GM23248 (cell line): ENCODE data around the gene PJVK. TPM values are rescaled to one million over a fixed set of nuclear protein-coding genes. Genes with fewer than 3 reads are reported as not detected.
A peak's percentile ranks its signal among the peaks of the same experiment; 100 is the strongest.

Experiments
- DNase-seq: peaks from one replicate; pipeline ENCODE4 v3.0.0-alpha.2; 2015
- H2AFZ ChIP-seq: fragments of 200-600 bp; sonication (generic); 2 replicates; pipeline ENCODE4 v1.6.1; 2016; ENCODE audit warnings: antibody characterized with exemption
- H3F3A ChIP-seq: fragments of 200-600 bp; sonication (generic); 2 replicates; pipeline ENCODE4 v1.6.1; 2016; ENCODE audit warnings: mild to moderate bottlenecking, antibody characterized with exemption, mixed run types; ENCODE audit not compliant: insufficient read depth
- H3K27ac ChIP-seq: fragments of 200-600 bp; sonication (generic); 2 replicates; pipeline ENCODE4 v1.5.1; 2016; ENCODE audit warnings: mild to moderate bottlenecking
- H3K27me3 ChIP-seq: fragments of 200-600 bp; sonication (generic); replicated peaks from 2 replicates; pipeline ENCODE4 v1.6.1; 2016; ENCODE audit warnings: mild to moderate bottlenecking; ENCODE audit not compliant: insufficient read depth
- H3K36me3 ChIP-seq: fragments of 200-600 bp; sonication (generic); 2 replicates; pipeline ENCODE4 v1.6.1; 2016; ENCODE audit warnings: low read depth, mild to moderate bottlenecking
- H3K4me1 ChIP-seq: fragments of 200-600 bp; sonication (generic); 2 replicates; pipeline ENCODE4 v1.6.1; 2016; ENCODE audit warnings: mild to moderate bottlenecking; ENCODE audit not compliant: insufficient read depth
- H3K4me2 ChIP-seq: fragments of 200-600 bp; sonication (generic); one replicate; pipeline ENCODE4 v1.6.1; 2016; ENCODE audit warnings: mild to moderate bottlenecking; ENCODE audit not compliant: unreplicated experiment
- H3K4me3 ChIP-seq: fragments of 200-600 bp; sonication (generic); 2 replicates; pipeline ENCODE4 v1.5.1; 2016; ENCODE audit warnings: mild to moderate bottlenecking
- H3K79me2 ChIP-seq: fragments of 200-600 bp; sonication (generic); 2 replicates; pipeline ENCODE4 v1.6.1; 2016; ENCODE audit warnings: mild to moderate bottlenecking; ENCODE audit not compliant: insufficient read depth
- H3K9ac ChIP-seq: fragments of 200-600 bp; sonication (generic); 2 replicates; pipeline ENCODE4 v1.6.1; 2016; ENCODE audit warnings: mild to moderate bottlenecking
- H3K9me2 ChIP-seq: fragments of 200-600 bp; sonication (generic); 2 replicates; pipeline ENCODE4 v1.6.1; 2016; ENCODE audit warnings: mixed run types, mild to moderate bottlenecking, moderate library complexity; ENCODE audit not compliant: insufficient read depth
- H3K9me3 ChIP-seq: fragments of 200-600 bp; sonication (generic); one replicate; pipeline ENCODE4 v1.6.1; 2017; ENCODE audit warnings: low read depth
- H4K20me1 ChIP-seq: fragments of 200-600 bp; sonication (generic); 2 replicates; pipeline ENCODE4 v1.6.0; 2016; ENCODE audit not compliant: insufficient read depth
- EZH2 ChIP-seq: fragments of 200-600 bp; sonication (generic); IDR thresholded peaks from 2 replicates; pipeline ENCODE4 v1.6.1; 2018; ENCODE audit warnings: antibody characterized with exemption, mild to moderate bottlenecking; ENCODE audit not compliant: insufficient read depth, poor library complexity, severe bottlenecking
- EZH2phosphoT487 ChIP-seq: fragments of 200-600 bp; sonication (generic); IDR thresholded peaks from 2 replicates; pipeline ENCODE4 v1.6.1; 2018; ENCODE audit warnings: antibody characterized with exemption, moderate library complexity, mild to moderate bottlenecking, low read depth; ENCODE audit not compliant: insufficient read depth
- WGBS, 2 experiments: methylation state at CpG; one replicate each; pipeline ENCODE4 v1.1.6; 2015 to 2017; ENCODE audit warnings: low lambda C conversion rate in 2 of 2, low coverage in 1 of 2; ENCODE audit errors: missing lambda C conversion rate in 2 of 2; 5-methylcytosine and 5-hydroxymethylcytosine counted together
- in situ Hi-C: fragments of 300-500 bp; cut with MboI; formaldehyde crosslinking; loops from 2 replicates; pipeline ENCODE4 v1.15.0; 2020
- polyA plus RNA-seq: library from polyadenylated mRNA; unstranded; fragments of >200 nt; fragmentation: Nextera tagmentation; extraction: Ambion mirVana; gene quantifications from 2 replicates; pipeline ENCODE4 v1.2.1, GENCODE V29; 2016
- total RNA-seq: library from RNA; depleted of rRNA; stranded (reverse); fragments of >200 nt; shearing (Covaris generic); gene quantifications from 2 replicates; pipeline ENCODE4 v1.2.3, GENCODE V29; 2014

The PJVK gene
- total and polyA plus RNA-seq, 2 experiments from 2014 or later, result 0.97 to 1.6 TPM

GRCh38 chr2:178425255-178425827 lies 25.8 kb upstream of the PJVK start:
- TF ChIP-seq EZH2 (no peak), EZH2phosphoT487 (no peak)
- Histone ChIP-seq H3K27ac (no peak overlapping the region), H3K9ac (no peak overlapping the region), H3K27me3 (no peaks in the 10 kb centered on the region), H3K79me2 (peaks cover 14% of the 10 kb centered on the region; the same call in 1 of the 2 replicates), H3F3A (peaks cover 4% of the 10 kb centered on the region; the same call in 1 of the 2 replicates), H4K20me1 (no peaks in the 10 kb centered on the region), H3K4me3 (no peak overlapping the region), H3K4me1 (no peaks in the 10 kb centered on the region), H3K9me2 (no peaks in the 10 kb centered on the region), H2AFZ (no peak overlapping the region), H3K4me2 (no peak overlapping the region), H3K36me3 (peaks cover 10% of the 10 kb centered on the region; the same call in 1 of the 2 replicates), H3K9me3 (no peaks in the 10 kb centered on the region)
- in situ Hi-C loops, result no loop called here
- no peak for DNase-seq
- WGBS, 2 experiments, result 94 to 98% methylated on average over 4 of the region's 4 CpGs

GRCh38 chr2:178426388-178426787 lies 24.8 kb upstream of the PJVK start:
- Histone ChIP-seq H3K79me2 (peaks cover 14% of the 10 kb centered on the region; the same call in 1 of the 2 replicates), H3F3A (peaks cover 8% of the 10 kb centered on the region; the same call in 1 of the 2 replicates), H3K9ac (no peak overlapping the region), H3K4me2 (no peak overlapping the region), H2AFZ (no peak overlapping the region), H3K9me2 (no peaks in the 10 kb centered on the region), H3K9me3 (no peaks in the 10 kb centered on the region), H3K27me3 (no peaks in the 10 kb centered on the region), H3K27ac (no peak overlapping the region), H3K4me3 (no peak overlapping the region), H3K36me3 (peaks cover 15% of the 10 kb centered on the region; the same call in 1 of the 2 replicates), H4K20me1 (no peaks in the 10 kb centered on the region), H3K4me1 (no peaks in the 10 kb centered on the region)
- in situ Hi-C loops, result no loop called here
- TF ChIP-seq EZH2, result no peak
- TF ChIP-seq EZH2phosphoT487, result no peak
- WGBS, 2 experiments, result 73 to 80% methylated on average over 3 of the region's 3 CpGs
- DNase-seq, result peak; percentile 13

GRCh38 chr2:178427458-178427857 lies 23.7 kb upstream of the PJVK start:
- H3K27me3 ChIP-seq, result no peaks in the 10 kb centered on the region
- H3K9me2 ChIP-seq, result no peaks in the 10 kb centered on the region
- no peak for TF ChIP-seq EZH2
- TF ChIP-seq EZH2phosphoT487, result no peak
- no peaks in the 10 kb centered on the region for H3K9me3 ChIP-seq
- peaks cover 14% of the 10 kb centered on the region; the same call in 1 of the 2 replicates for H3K79me2 ChIP-seq
- H3K4me2 ChIP-seq, result no peak overlapping the region
- WGBS, 2 experiments, result 95 to 97% methylated on average over 2 of the region's 2 CpGs
- DNase-seq, result no peak
- no peaks in the 10 kb centered on the region for H3K4me1 ChIP-seq
- no peak overlapping the region for H2AFZ ChIP-seq
- H3K9ac ChIP-seq, result no peak overlapping the region
- H3K4me3 ChIP-seq, result no peak overlapping the region
- no peaks in the 10 kb centered on the region for H4K20me1 ChIP-seq
- in situ Hi-C loops, result no loop called here
- H3K36me3 ChIP-seq, result peaks cover 25% of the 10 kb centered on the region; the same call in 1 of the 2 replicates
- H3F3A ChIP-seq, result peaks cover 8% of the 10 kb centered on the region; the same call in 1 of the 2 replicates
- H3K27ac ChIP-seq, result no peak overlapping the region

- TF ChIP-seq EZH2, result no peak
- TF ChIP-seq EZH2phosphoT487, result no peak
- peaks cover 32% of the 10 kb centered on the region for H3K36me3 ChIP-seq
- H3K9ac ChIP-seq, result no peak overlapping the region
- no peaks in the 10 kb centered on the region for H3K4me1 ChIP-seq
- peaks cover 8% of the 10 kb centered on the region; the same call in 1 of the 2 replicates for H3F3A ChIP-seq
- no peak overlapping the region for H3K4me2 ChIP-seq
- H3K79me2 ChIP-seq, result peaks cover 14% of the 10 kb centered on the region; the same call in 1 of the 2 replicates
- H3K4me3 ChIP-seq, result no peak overlapping the region
- no peak overlapping the region for H3K27ac ChIP-seq
- no peak for DNase-seq
- no peaks in the 10 kb centered on the region for H3K9me2 ChIP-seq
- no peaks in the 10 kb centered on the region for H4K20me1 ChIP-seq
- in situ Hi-C loops, result no loop called here
- no peak overlapping the region for H2AFZ ChIP-seq
- 100% methylated on average over 1 of the region's 1 CpG for WGBS, 2 experiments
- H3K9me3 ChIP-seq, result no peaks in the 10 kb centered on the region
- H3K27me3 ChIP-seq, result no peaks in the 10 kb centered on the region
These were observed 22.8 kb upstream of the PJVK start for GRCh38 chr2:178428396-178428806.

GRCh38 chr2:178429336-178429735 lies 21.8 kb upstream of the PJVK start:
- DNase-seq, result no peak
- H4K20me1 ChIP-seq, result no peaks in the 10 kb centered on the region
- H3F3A ChIP-seq, result peaks cover 8% of the 10 kb centered on the region; the same call in 1 of the 2 replicates
- no peak overlapping the region for H3K4me3 ChIP-seq
- no peaks in the 10 kb centered on the region for H3K9me2 ChIP-seq
- no peak overlapping the region for H3K4me2 ChIP-seq
- no peaks in the 10 kb centered on the region for H3K4me1 ChIP-seq
- H2AFZ ChIP-seq, result no peak overlapping the region
- H3K9ac ChIP-seq, result no peak overlapping the region
- H3K36me3 ChIP-seq, result peaks cover 41% of the 10 kb centered on the region
- no peak overlapping the region for H3K27ac ChIP-seq
- no peaks in the 10 kb centered on the region for H3K27me3 ChIP-seq
- peaks cover 9% of the 10 kb centered on the region; the same call in 1 of the 2 replicates for H3K79me2 ChIP-seq
- in situ Hi-C loops, result no loop called here
- no peak for TF ChIP-seq EZH2phosphoT487
- no peak for TF ChIP-seq EZH2
- no peaks in the 10 kb centered on the region for H3K9me3 ChIP-seq
